Heart right ventricle (tissue), 16 donors: ENCODE measurements around the gene ATP10A. TPM values are rescaled to one million over a fixed set of nuclear protein-coding genes. Genes with fewer than 3 reads are reported as not detected.
A peak's percentile ranks its signal among the peaks of the same experiment; 100 is the strongest.

Source experiments
- ATAC-seq, 8 donors: fragments of 200-7000 bp; cut with Tn5 transposase; one replicate each; pipeline ENCODE4 v1.9.1; 2020; ENCODE audit warnings: mild to moderate bottlenecking in 8 of 8, moderate library complexity in 8 of 8, moderate number of reproducible peaks in 1 of 8
- DNase-seq, 2 donors: peaks; one replicate each; pipeline ENCODE4 v3.0.0-alpha.2; 2020
- H3K27ac ChIP-seq, 10 donors: fragments of 200-600 bp; sonication (generic) in 2 of 10; one replicate each; pipeline versions ENCODE4 v1.5.0 to v1.8.0; 2020 to 2022; ENCODE audit warnings: mild to moderate bottlenecking in 3 of 10
- H3K27me3 ChIP-seq, 7 donors: fragments of 200-600 bp; one replicate each; pipeline ENCODE4 v1.8.0; 2021 to 2022; ENCODE audit warnings: mild to moderate bottlenecking in 2 of 7
- H3K36me3 ChIP-seq, 9 donors: fragments of 200-600 bp; sonication (generic) in 1 of 9; one replicate each; pipeline versions ENCODE4 v1.5.0 to v1.8.0; 2020 to 2022; ENCODE audit warnings: mild to moderate bottlenecking in 2 of 9
- H3K4me1 ChIP-seq, 9 donors: fragments of 200-600 bp; sonication (generic) in 1 of 9; one replicate each; pipeline versions ENCODE4 v1.5.0 to v1.8.0; 2020 to 2022; ENCODE audit warnings: mild to moderate bottlenecking in 4 of 9
- H3K4me3 ChIP-seq, 10 donors: fragments of 200-600 bp; sonication (generic) in 2 of 10; one replicate each; pipeline versions ENCODE4 v1.5.0 to v1.8.0; 2020 to 2022; ENCODE audit warnings: mild to moderate bottlenecking in 7 of 10, moderate library complexity in 2 of 10
- H3K9me3 ChIP-seq, 11 donors: fragments of 200-600 bp in 10 of 11; sonication (generic) in 2 of 11; one replicate each; pipeline versions ENCODE4 v1.5.0 to v1.8.0; 2013 to 2022; ENCODE audit warnings: mild to moderate bottlenecking in 2 of 11, control low read depth in 1 of 11, moderate library complexity in 1 of 11
- WGBS, 2 donors: extraction: QIAGEN DNeasy Blood & Tissue Kit; methylation state at CpG; one replicate each; pipeline ENCODE4 v1.1.7; 2013; ENCODE audit warnings: inconsistent platforms in 1 of 2; 5-methylcytosine and 5-hydroxymethylcytosine counted together
- intact Hi-C, 10 donors: fragments of 100-400 bp; cut with DNase I; formaldehyde crosslinking; loops; one replicate each; pipeline versions ENCODE4 v1.11.1 to v1.14.2; 2022
- polyA plus RNA-seq, 2 donors: library from polyadenylated mRNA; stranded (reverse); fragments of 200-250 nt; gene quantifications; one replicate each; pipeline ENCODE4 v1.2.3, GENCODE V29; 2013
- total RNA-seq, 10 donors: library from RNA; stranded (reverse); fragmentation: NEBNext Ultra II Directional in 3 of 10; extraction: Animal tissue kit (Norgen Biotek cat#: 25700) in 3 of 10; gene quantifications; one replicate each; pipeline versions ENCODE4 v1.2.1 to v1.2.4, GENCODE V29; 2021 to 2023
- TF ChIP-seq, protein P1 (sequence below), 9 donors: fragments of 200-600 bp; sonication (generic) in 2 of 9; IDR thresholded peaks; one replicate each; pipeline versions ENCODE4 v1.5.0 to v1.8.0; 2021 to 2022; ENCODE audit warnings: antibody characterized with exemption in 9 of 9, mild to moderate bottlenecking in 5 of 9, moderate library complexity in 1 of 9
- donor health status: Arrhythmogenic right ventricular cardiomyopathy.
- donor health status: ischemic (EF 13 %, LVEDD 7.1; RV severe dilation, severe dysfunction).
- donor health status: healthy with polysubstance abuse.
- donor health status: DM: no; HTN: yes; CAD: no.
- donor health status: DM: no; HTN: no; CAD: no.
- donor health status: ischemic (EF 25% LVEDD 6.9; RV normal size, moderate dysfunction).
- donor health status: ischemic (EF 25% LVEDD 5.7; RV mildly dilated, moderate dysfunction).
- donor health status: healthy.
- donor health status: DM: yes; HTN: yes; CAD: no.
- donor health status: Ischemic cardiomyopathy.
- donor health status: ischemic (EF 35%, LVEDD 5.7; RV mildly dilated, moderate dysfunction).
- donor health status: nonischemic (EF 11% LVEDD 7.7; RV severe dilation, severe dysfunction).
- donor health status: DM: yes; HTN: yes; CAD: no.
- donor health status: PGD.
- donor health status: ischemic (EF 29% LVEDD 5.4; RV normal size, mild dysfunction).
- donor health status: nonischemic (EF 23%, LVEDD 6.1; RV moderate dilation, normal function).

ATP10A gene
- total and polyA plus RNA-seq, 12 donors = 0.45 to 2.2 (median 0.89) TPM

DNA sequence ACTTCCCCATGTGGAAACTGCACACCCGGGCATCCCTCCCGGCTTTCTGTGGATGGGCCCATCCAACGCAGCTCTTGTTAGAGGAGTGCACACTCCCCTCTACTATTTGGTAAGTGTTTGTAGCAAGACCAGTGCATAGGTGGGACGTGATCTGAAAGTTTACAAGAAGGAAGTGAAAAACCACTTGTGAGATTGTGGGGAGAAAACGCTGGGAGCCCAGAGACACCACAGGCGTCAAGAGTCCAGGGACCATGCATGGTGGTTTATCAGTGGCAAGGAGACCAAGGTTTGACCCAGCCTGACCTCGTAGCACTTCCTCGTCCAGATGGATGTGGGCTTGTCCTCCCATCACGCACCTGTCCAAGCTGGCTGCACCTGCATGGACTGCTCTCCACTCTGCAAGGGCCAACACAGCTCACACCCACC is 51.6 kb downstream of the ATP10A start:
- intact Hi-C loops = no loop called here
- H3K9me3 ChIP-seq = no peaks in the 10 kb centered on the region
- no peak for DNase-seq
- peaks cover 0 to 15% (median 0%) of the 10 kb centered on the region in 7 donors for H3K27me3 ChIP-seq
- TF ChIP-seq, protein P1, sequence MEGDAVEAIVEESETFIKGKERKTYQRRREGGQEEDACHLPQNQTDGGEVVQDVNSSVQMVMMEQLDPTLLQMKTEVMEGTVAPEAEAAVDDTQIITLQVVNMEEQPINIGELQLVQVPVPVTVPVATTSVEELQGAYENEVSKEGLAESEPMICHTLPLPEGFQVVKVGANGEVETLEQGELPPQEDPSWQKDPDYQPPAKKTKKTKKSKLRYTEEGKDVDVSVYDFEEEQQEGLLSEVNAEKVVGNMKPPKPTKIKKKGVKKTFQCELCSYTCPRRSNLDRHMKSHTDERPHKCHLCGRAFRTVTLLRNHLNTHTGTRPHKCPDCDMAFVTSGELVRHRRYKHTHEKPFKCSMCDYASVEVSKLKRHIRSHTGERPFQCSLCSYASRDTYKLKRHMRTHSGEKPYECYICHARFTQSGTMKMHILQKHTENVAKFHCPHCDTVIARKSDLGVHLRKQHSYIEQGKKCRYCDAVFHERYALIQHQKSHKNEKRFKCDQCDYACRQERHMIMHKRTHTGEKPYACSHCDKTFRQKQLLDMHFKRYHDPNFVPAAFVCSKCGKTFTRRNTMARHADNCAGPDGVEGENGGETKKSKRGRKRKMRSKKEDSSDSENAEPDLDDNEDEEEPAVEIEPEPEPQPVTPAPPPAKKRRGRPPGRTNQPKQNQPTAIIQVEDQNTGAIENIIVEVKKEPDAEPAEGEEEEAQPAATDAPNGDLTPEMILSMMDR (IDR thresholded peaks at IDR 0.05) = no peak
- H3K4me1 ChIP-seq = peaks cover 0 to 14% (median 0%) of the 10 kb centered on the region in 9 donors
- H3K27ac ChIP-seq = no peak overlapping the region
- H3K4me3 ChIP-seq = no peak overlapping the region
- WGBS, 2 donors = 87 to 89% methylated on average over 9 of the region's 9 CpGs
- no peaks in the 10 kb centered on the region for H3K36me3 ChIP-seq
- ATAC-seq = peak in 1 of 8 donors; percentile 19

DNA sequence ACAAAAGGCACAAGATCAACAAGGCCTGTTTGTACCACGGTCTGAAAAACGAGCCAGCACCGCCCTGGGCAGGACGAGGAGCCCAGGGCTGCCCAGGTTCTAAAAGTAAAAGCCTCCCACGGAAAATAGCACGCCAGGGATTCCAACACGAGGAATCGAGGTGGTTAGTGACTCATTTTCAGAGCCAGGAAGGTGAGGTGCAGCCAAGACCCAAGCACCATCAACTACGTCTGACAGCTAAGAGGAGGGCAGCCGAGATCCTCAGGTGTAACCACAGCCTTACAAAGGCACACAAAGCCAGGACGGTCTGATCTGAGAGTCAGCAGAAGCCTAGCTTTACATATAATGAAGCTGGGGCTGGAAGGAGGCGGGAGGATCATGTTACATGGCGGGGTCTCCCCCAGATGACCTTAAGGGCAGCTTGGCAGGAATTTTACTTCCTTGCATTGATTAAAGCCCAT is 52.5 kb downstream of the ATP10A start:
- WGBS, 2 donors = 56 to 59% methylated on average over 13 of the region's 13 CpGs
- no peak overlapping the region for H3K27ac ChIP-seq
- DNase-seq (no peak), ATAC-seq (no peak)
- no peaks in the 10 kb centered on the region for H3K9me3 ChIP-seq
- intact Hi-C loops = no loop called here
- H3K27me3 ChIP-seq = peaks cover 0 to 15% (median 0%) of the 10 kb centered on the region in 7 donors
- no peak overlapping the region for H3K4me3 ChIP-seq
- no peaks in the 10 kb centered on the region for H3K36me3 ChIP-seq
- H3K4me1 ChIP-seq = peaks cover 0 to 14% (median 0%) of the 10 kb centered on the region in 9 donors
- TF ChIP-seq, protein P1 (IDR thresholded peaks at IDR 0.05) = no peak

DNA sequence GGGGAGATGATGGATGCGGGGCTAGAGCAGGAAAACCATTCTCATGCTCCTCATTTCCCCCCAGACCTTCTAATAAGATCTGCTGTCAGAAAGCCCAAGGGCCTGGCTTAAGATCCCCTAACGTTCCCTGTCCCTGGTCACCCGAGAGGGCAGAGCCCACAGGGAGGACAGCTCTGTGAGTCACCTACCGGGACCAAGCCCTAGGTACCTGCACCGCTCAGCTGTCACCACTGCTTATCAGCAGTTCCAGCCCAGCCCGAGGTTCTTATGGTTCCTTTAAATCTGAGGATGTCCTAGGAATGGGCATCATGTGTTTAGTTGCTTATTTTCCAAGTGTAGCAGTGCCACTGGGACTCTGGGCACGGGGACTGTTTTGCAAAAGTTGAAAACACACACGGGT is 53.0 kb downstream of the ATP10A start:
- TF ChIP-seq, protein P1 (IDR thresholded peaks at IDR 0.05) = no peak
- H3K4me1 ChIP-seq = peaks cover 0 to 14% (median 0%) of the 10 kb centered on the region in 9 donors
- H3K4me3 ChIP-seq = no peak overlapping the region

DNA sequence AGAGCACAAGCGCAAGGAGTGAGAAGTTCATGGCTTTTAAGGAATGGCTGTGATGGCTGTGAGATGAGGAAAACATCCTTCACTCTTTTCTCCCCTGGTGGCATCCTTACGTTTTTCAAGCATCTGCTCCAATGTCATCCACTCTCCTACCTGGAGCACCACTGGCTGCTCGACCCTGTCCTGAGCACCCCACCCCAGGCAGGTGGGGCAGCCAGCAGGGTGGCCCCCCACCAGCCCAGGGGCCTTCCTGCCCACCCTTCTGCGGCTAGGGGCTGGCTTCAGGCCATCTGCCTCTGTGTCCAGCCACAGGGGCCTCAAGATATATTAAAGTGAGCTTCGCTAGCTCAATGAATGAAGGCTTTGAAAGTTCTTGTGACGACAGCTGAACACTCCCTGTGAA is 56.1 kb downstream of the ATP10A start:
- H3K4me3 ChIP-seq = no peak overlapping the region
- peaks cover 0 to 13% (median 0%) of the 10 kb centered on the region in 9 donors for H3K4me1 ChIP-seq
- H3K27me3 ChIP-seq = peaks cover 0 to 9% (median 0%) of the 10 kb centered on the region in 7 donors
- no peaks in the 10 kb centered on the region for H3K9me3 ChIP-seq
- no peak overlapping the region for H3K27ac ChIP-seq
- no peak for DNase-seq
- TF ChIP-seq, protein P1 (IDR thresholded peaks at IDR 0.05) = no peak
- intact Hi-C loops = no loop called here
- no peaks in the 10 kb centered on the region for H3K36me3 ChIP-seq
- WGBS, 2 donors = 76 to 78% methylated on average over 6 of the region's 6 CpGs
- ATAC-seq = no peak

More for the DNA sequence above, 53.0 kb downstream of the ATP10A start:
- Histone ChIP-seq H3K27ac (no peak overlapping the region), H3K36me3 (no peaks in the 10 kb centered on the region), H3K27me3 (peaks cover 0 to 15% (median 0%) of the 10 kb centered on the region in 7 donors), H3K9me3 (no peaks in the 10 kb centered on the region)
- intact Hi-C loops = no loop called here
- DNase-seq = no peak
- ATAC-seq = no peak
- WGBS, 2 donors = 81 to 87% methylated on average over 8 of the region's 8 CpGs
